ENCODE data around the gene PRMT7. TPM values are rescaled to one million over a fixed set of nuclear protein-coding genes. Genes with fewer than 3 reads are reported as not detected.

PRMT7 gene
- total RNA-seq, 1 donor from 2014 or later: 30.0 TPM

- DNase-seq (no peak), ATAC-seq (no peak)
- Histone ChIP-seq H3K4me3 (no peak overlapping the region), H3K27ac (no peak overlapping the region), H3K27me3 (no peaks in the 10 kb centered on the region), H3K36me3 (no peaks in the 10 kb centered on the region), H3K4me1 (peaks cover 4% of the 10 kb centered on the region), H3K9me3 (no peaks in the 10 kb centered on the region)
- no peak for TF ChIP-seq CTCF (IDR thresholded peaks at IDR 0.05)
- intact Hi-C loops (cut with DNase I): no loop called here
Observed at GRCh38 chr16:68406458-68407152, 95.8 kb downstream of the PRMT7 start.

Other genes with a start within 250 kb of the PRMT7 start
- 74.5 TPM for gene NFATC3, start 225.6 kb upstream of the PRMT7 start, total RNA-seq
- 61.0 TPM for gene ESRP2, start 74.9 kb upstream of the PRMT7 start, total RNA-seq
- 30.4 TPM for gene PLA2G15, start 65.6 kb upstream of the PRMT7 start, total RNA-seq
- gene SLC7A6, start 46.5 kb upstream of the PRMT7 start, total RNA-seq: 61.9 TPM
- 18.8 TPM for gene SLC7A6OS, start 73 bp upstream of the PRMT7 start, total RNA-seq
- 5.6 TPM for gene SMPD3, start 137.5 kb downstream of the PRMT7 start, total RNA-seq
- gene ZFP90, start 228.3 kb downstream of the PRMT7 start, total RNA-seq: 17.7 TPM

Data from upper lobe of right lung (tissue), 1 donor.